GM19099 (cell line): ENCODE data around the gene C3orf20.

Source experiments
- POLR2A ChIP-seq: IDR thresholded peaks from 3 replicates; pipeline ENCODE4 v1.6.1; 2011; ENCODE audit warnings: low read depth; ENCODE audit not compliant: insufficient read length; ENCODE audit errors: extremely low read depth

The C3orf20 gene

DNA sequence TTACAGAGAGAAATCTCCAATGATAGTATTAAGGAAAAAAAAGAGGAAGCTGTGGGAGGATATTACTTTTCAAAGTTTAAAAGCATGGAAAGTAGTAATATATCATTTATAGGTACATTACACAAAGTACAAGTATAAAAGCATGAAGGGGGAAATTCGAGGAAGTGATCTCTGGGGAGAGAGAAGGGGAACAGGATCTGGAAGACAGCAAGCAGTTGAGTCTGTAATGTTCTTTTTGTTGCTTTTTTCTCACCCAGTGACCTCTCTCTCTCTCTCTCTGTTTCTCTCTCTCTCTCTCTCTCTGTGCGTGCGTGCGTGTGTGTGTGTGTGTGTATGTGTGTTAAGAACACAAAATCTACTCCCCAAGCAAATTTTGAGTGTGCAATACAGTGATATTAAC is 10.2 kb downstream of the C3orf20 start:
- TF ChIP-seq POLR2A, result no peak

- TF ChIP-seq POLR2A, result no peak
These were observed 12.4 kb downstream of the C3orf20 start for GRCh38 chr3:14687360-14687759.

DNA sequence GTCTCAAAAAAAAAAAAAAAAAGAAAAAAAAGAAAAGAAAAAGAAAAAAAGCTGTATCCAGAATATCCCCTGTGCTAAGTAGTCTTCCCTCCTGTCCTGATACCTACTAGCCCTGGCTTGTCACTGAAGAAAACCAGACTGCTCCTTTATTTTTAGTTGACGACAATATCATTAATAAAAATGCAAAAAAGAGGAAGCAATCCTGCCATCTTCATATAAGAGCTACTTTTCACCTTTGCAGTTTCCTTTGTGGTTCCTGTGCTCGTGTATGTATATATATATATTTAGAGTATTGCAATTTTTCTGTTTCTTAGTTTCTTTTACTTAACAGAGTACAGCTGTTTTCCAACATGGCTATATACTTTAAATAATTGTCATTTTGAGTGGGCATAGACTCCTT is 13.6 kb downstream of the C3orf20 start:
- TF ChIP-seq POLR2A, result no peak

GRCh38 chr3:14689247-14689980 is 14.5 kb downstream of the C3orf20 start:
- no peak for TF ChIP-seq POLR2A

DNA sequence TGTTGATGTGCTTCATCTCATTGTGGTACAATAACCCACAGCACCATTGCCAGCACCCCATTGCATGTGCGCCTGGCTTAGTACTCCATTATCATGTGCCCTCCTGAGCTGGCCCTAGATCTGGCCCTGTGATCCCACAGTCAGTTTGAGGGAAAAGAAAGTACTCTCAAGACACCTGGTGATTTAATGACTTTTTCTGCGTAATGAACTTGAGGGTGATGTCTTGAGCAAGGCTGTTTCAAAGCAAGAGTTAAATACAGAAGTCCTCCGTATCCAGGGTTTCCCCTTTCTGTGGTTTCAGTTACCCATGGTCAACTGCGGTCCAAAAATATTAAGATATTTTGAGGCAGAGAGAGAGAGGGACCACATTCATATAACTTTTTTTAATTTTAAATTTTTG is 16.3 kb downstream of the C3orf20 start:
- no peak for TF ChIP-seq POLR2A

- no peak for TF ChIP-seq POLR2A
These were observed 16.8 kb downstream of the C3orf20 start for GRCh38 chr3:14691719-14692118.

DNA sequence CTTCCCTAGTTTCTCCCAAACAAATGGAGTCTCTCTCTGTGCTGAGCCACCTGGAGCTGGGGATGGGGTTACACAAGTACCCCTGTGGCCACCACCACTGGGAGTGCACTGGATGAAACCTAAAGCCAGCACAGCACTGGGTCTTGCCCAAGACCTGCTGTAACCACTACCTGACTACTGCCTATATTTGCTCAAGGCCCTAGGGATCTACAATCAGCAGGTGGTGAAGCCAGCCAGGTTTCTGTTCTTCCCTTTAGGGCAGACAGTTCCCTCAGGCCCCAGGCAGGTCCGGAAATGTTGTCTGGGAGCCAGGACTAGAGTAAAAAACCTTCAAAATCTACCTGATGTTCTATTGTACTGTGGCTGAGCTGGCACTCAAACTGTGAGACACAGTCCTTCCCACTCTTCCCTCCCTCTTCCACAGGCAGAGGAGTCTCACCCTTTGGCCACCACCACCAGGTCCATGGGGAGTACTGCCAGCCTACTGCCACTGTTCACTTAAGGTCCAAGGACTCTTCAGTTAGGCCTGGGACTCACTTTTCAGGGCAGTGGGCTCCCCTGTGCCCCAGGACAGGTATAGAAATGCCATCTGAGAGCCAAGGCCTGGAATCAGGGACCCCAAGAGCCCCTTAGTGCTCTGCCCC is 23.8 kb downstream of the C3orf20 start:
- TF ChIP-seq POLR2A, result no peak

DNA sequence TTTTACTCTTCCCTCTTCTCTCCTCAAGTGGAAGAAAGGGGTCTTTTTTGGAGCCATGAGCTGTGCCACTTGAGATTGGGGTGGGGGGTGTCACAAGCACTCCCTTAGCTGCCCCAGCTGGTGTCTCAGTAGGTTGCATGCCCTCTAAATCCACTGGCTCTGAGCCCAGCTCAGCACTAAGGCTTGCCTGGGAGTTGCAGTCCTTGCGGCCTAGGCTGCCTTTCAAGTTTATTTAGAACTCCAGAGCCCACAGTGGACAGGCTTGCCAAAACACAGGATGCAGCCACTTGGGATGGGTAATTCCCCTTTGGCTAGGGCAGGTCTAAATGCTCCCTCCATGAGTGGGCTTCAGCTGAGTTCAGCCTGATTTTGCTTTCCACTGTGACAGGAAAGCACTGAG is 24.7 kb downstream of the C3orf20 start:
- TF ChIP-seq POLR2A, result no peak

DNA sequence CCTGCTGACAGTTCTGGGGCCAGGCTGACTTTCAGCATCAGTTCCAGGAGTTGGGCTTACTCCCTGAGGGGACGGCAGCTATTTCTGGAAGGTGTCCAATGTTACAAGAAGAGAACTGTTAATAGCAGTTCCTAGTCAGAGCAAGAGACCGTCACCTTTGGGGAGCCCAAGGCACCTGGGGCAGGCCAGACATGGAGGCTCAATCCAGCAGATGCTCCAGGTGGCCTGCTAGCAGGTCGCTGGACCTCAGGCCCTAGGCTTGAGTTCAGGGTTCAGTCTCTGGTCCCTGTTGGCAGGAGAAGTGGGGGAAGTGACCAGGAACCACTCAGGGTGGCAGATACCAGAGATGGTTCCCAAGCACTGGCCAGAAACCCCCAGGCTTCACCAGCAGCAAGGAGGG is 25.9 kb downstream of the C3orf20 start:
- TF ChIP-seq POLR2A, result no peak

- no peak for TF ChIP-seq POLR2A
These were observed 26.7 kb downstream of the C3orf20 start for GRCh38 chr3:14701676-14702075.

- TF ChIP-seq POLR2A, result no peak
These were observed 28.3 kb downstream of the C3orf20 start for GRCh38 chr3:14703128-14703750.

DNA sequence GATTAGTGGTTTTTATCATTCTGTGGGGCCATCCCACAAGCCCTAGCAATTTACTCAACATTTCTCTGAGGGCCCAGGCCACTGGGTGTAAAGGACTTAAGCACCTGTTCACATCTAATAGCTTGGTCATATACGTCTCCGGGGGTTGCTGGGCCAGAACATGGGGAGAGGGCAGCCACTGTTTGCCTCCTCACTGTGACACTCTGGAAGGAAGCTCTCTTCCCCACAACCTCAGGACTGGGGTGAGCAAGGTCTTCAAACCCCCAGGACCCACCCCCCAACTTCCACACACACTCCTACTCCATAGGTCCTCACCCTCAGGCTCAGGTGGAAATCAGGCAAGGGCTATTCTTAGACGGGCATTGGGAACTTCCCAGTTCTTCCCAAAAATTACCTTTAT is 28.9 kb downstream of the C3orf20 start:
- no peak for TF ChIP-seq POLR2A

DNA sequence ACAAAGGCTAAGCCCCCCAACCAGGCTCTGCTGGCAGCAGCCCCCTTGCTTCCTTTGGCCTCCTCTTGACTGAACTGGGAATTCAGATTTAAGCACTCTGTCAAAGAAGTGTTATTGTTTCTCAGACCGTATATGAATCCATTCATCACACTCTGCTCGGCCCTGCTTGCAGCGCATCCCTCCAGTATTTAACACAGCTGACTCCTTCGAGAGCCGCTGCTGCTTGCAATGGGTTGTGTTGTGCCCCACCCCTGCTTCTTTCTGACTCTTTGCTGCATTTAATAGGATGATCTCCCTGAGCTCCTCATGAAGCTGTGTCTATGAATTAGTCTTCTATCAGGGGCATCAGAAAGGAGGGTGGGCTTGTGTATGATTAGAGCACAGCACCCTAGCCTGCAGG is 31.2 kb downstream of the C3orf20 start:
- TF ChIP-seq POLR2A, result no peak

- TF ChIP-seq POLR2A, result no peak
These were observed 41.6 kb downstream of the C3orf20 start for GRCh38 chr3:14716591-14716990.

- no peak for TF ChIP-seq POLR2A
These were observed 42.4 kb downstream of the C3orf20 start for GRCh38 chr3:14717307-14717706.

DNA sequence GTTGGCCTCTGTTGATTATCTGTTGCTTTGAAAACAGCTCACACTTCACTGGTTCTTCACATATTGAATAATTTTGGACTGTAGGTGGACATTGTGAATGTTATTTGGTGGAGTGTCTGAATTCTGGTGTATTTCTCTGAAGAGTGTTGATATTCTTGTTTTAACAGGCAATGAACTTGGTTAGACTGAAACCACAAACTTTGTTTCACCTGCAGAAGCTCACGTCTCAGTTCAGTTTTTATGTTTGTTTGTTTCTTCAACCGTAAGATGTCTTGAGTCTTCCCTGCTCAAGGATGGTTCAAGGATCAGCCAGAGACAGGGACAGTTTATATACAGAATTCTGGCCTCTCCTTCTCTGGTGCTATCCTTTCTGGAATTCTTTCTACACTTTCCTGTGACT is 43.6 kb downstream of the C3orf20 start:
- no peak for TF ChIP-seq POLR2A
